ENCODE measurements around the gene OLFML1. TPM values are rescaled to one million over a fixed set of nuclear protein-coding genes. Genes with fewer than 3 reads are reported as not detected.

The OLFML1 gene
- total and polyA plus RNA-seq, 2 of the 13 experiments (the other 11 are each of a cell fraction or from before 2014, with no cell fraction given), result 0.89 to 0.90 TPM

- FAIRE-seq, result no peak
- no peak for ATAC-seq
- no peaks in the 10 kb centered on the region for H3K79me2 ChIP-seq (ENCODE audit: insufficient read depth, low read length)
- peaks cover 20% of the 10 kb centered on the region for H3K4me1 ChIP-seq (ENCODE audit: insufficient read depth, low read length)
- no peak overlapping the region for H3K4me2 ChIP-seq (ENCODE audit: low read depth, low read length)
- H3K4me3 ChIP-seq (replicated peaks in 1 of 3; ENCODE audit: insufficient read depth in 1 of 3, low read depth in 2 of 3, low read length in 3 of 3), result no peak overlapping the region
- no TSS peak for BruUV-seq (replicated peaks)
- H3K9me3 ChIP-seq (ENCODE audit: low read length), result no peaks in the 10 kb centered on the region
- H3K27ac ChIP-seq (ENCODE audit: extremely low read length, insufficient read depth, low read length), result no peak overlapping the region
- POLR2A ChIA-PET, result no interaction called here
- no peaks in the 10 kb centered on the region for H3K36me3 ChIP-seq (replicated peaks in 1 of 2; ENCODE audit: control insufficient read depth in 1 of 2, insufficient read depth in 2 of 2, low read length in 2 of 2)
- in situ Hi-C loops (cut with HindIII; ENCODE audit: extremely low pct_ligation_motif_present, low pct_unique_long_range_greater_than_20kb), result no loop called here
- CTCF ChIA-PET (ENCODE audit: low intra/inter-chr PET ratio, low total read pairs), result no interaction called here
- intact Hi-C loops (cut with micrococcal nuclease; ENCODE audit: unreplicated experiment), result no loop called here
- no peak for DNase-seq (ENCODE audit: low spot score)
- TF ChIP-seq ZNF275 (CRISPR knock-in tag; IDR thresholded peaks at IDR 0.05; ENCODE audit: borderline replicate concordance), result no peak
- no peak for TF ChIP-seq ZBTB7B (CRISPR knock-in tag; IDR thresholded peaks at IDR 0.05)
- TF ChIP-seq, protein P1, sequence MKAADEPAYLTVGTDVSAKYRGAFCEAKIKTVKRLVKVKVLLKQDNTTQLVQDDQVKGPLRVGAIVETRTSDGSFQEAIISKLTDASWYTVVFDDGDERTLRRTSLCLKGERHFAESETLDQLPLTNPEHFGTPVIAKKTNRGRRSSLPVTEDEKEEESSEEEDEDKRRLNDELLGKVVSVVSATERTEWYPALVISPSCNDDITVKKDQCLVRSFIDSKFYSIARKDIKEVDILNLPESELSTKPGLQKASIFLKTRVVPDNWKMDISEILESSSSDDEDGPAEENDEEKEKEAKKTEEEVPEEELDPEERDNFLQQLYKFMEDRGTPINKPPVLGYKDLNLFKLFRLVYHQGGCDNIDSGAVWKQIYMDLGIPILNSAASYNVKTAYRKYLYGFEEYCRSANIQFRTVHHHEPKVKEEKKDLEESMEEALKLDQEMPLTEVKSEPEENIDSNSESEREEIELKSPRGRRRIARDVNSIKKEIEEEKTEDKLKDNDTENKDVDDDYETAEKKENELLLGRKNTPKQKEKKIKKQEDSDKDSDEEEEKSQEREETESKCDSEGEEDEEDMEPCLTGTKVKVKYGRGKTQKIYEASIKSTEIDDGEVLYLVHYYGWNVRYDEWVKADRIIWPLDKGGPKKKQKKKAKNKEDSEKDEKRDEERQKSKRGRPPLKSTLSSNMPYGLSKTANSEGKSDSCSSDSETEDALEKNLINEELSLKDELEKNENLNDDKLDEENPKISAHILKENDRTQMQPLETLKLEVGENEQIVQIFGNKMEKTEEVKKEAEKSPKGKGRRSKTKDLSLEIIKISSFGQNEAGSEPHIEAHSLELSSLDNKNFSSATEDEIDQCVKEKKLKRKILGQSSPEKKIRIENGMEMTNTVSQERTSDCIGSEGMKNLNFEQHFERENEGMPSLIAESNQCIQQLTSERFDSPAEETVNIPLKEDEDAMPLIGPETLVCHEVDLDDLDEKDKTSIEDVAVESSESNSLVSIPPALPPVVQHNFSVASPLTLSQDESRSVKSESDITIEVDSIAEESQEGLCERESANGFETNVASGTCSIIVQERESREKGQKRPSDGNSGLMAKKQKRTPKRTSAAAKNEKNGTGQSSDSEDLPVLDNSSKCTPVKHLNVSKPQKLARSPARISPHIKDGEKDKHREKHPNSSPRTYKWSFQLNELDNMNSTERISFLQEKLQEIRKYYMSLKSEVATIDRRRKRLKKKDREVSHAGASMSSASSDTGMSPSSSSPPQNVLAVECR (CRISPR knock-in tag; IDR thresholded peaks at IDR 0.05; ENCODE audit: borderline replicate concordance), result no peak
- TF ChIP-seq SMC3 (IDR thresholded peaks at IDR 0.05; ENCODE audit: low read length), result no peak
- TF ChIP-seq, protein P2, sequence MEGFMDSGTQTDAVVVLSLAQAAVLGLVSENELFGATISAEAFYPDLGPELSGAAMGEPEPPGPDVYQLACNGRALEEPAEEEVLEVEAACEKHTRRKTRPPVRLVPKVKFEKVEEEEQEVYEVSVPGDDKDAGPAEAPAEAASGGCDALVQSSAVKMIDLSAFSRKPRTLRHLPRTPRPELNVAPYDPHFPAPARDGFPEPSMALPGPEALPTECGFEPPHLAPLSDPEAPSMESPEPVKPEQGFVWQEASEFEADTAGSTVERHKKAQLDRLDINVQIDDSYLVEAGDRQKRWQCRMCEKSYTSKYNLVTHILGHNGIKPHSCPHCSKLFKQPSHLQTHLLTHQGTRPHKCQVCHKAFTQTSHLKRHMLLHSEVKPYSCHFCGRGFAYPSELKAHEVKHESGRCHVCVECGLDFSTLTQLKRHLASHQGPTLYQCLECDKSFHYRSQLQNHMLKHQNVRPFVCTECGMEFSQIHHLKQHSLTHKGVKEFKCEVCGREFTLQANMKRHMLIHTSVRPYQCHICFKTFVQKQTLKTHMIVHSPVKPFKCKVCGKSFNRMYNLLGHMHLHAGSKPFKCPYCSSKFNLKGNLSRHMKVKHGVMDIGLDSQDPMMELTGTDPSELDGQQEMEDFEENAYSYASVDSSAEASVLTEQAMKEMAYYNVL (CRISPR knock-in tag; IDR thresholded peaks at IDR 0.05; ENCODE audit: borderline replicate concordance), result no peak
- TF ChIP-seq JUN (CRISPR knock-in tag; IDR thresholded peaks at IDR 0.05), result no peak
- TF ChIP-seq ATF3 (CRISPR knock-in tag; IDR thresholded peaks at IDR 0.05), result no peak
- TF ChIP-seq ZNF720 (CRISPR knock-in tag; IDR thresholded peaks at IDR 0.05), result no peak
- TF ChIP-seq RARG (CRISPR knock-in tag; IDR thresholded peaks at IDR 0.05; ENCODE audit: low read depth), result no peak
- TF ChIP-seq ZNF143 (CRISPR knock-in tag; IDR thresholded peaks at IDR 0.05), result no peak
- no peak for TF ChIP-seq ZNF737 (CRISPR knock-in tag; IDR thresholded peaks at IDR 0.05; ENCODE audit: borderline replicate concordance)
- TF ChIP-seq ZNF749 (CRISPR knock-in tag; IDR thresholded peaks at IDR 0.05; ENCODE audit: borderline replicate concordance), result no peak
- no peak for TF ChIP-seq ZNF33B (CRISPR knock-in tag; IDR thresholded peaks at IDR 0.05)
- TF ChIP-seq ZNF775 (CRISPR knock-in tag; IDR thresholded peaks at IDR 0.05; ENCODE audit: borderline replicate concordance), result no peak
- no peak for TF ChIP-seq TGIF2 (CRISPR knock-in tag; IDR thresholded peaks at IDR 0.05)
- TF ChIP-seq ZFY (CRISPR knock-in tag; IDR thresholded peaks at IDR 0.05), result no peak
- no peak for TF ChIP-seq ZNF562 (CRISPR knock-in tag; IDR thresholded peaks at IDR 0.05; ENCODE audit: borderline replicate concordance)
- no peak for TF ChIP-seq GPN1 (CRISPR knock-in tag; IDR thresholded peaks at IDR 0.05; ENCODE audit: borderline replicate concordance)
- no peak for TF ChIP-seq ZNF264 (CRISPR knock-in tag; IDR thresholded peaks at IDR 0.05)
- H3K27me3 ChIP-seq (ENCODE audit: control insufficient read depth in 1 of 2, insufficient read depth in 2 of 2, low read length in 2 of 2), result no peaks in the 10 kb centered on the region
- H2AFZ ChIP-seq (ENCODE audit: low read length), result no peak overlapping the region
- H3K9ac ChIP-seq (ENCODE audit: insufficient read depth, low read depth, low read length), result no peak overlapping the region
- no peaks in the 10 kb centered on the region for H4K20me1 ChIP-seq (ENCODE audit: insufficient read depth, low read length)
These were observed 72.7 kb downstream of the OLFML1 start for GRCh38 chr11:7558046-7558445.

Measured in HepG2 (cell line).